Natural killer cell (primary cell): ENCODE measurements around the gene WDR49. TPM values are rescaled to one million over a fixed set of nuclear protein-coding genes. Genes with fewer than 3 reads are reported as not detected.

Experiments used
- ATAC-seq, 3 donors: fragments of 150-1000 bp in 2 of 3; fragments of 200-7000 bp in 1 of 3; cut with Tn5 transposase; 1 replicate in 1 of 3; 2 replicates in 2 of 3; pipeline ENCODE4 v1.10.0; 2021; ENCODE audit warnings: mild to moderate bottlenecking in 2 of 3, moderate library complexity in 2 of 3
- DNase-seq, 2 donors: peaks; one replicate each; pipeline versions ENCODE4 v3.0.0 to v3.0.0-alpha.2; 2013 to 2021; ENCODE audit warnings: mixed read lengths in 1 of 2
- H3K27ac ChIP-seq: one replicate; pipeline ENCODE4 v1.5.1; 2013; ENCODE audit warnings: mild to moderate bottlenecking, low read length
- H3K27me3 ChIP-seq: one replicate; pipeline ENCODE4 v1.6.1; 2013; ENCODE audit warnings: low read length; ENCODE audit not compliant: control insufficient read depth, insufficient read depth
- H3K36me3 ChIP-seq: one replicate; pipeline ENCODE4 v1.6.1; 2013; ENCODE audit warnings: low read length; ENCODE audit not compliant: control insufficient read depth, insufficient read depth
- H3K4me1 ChIP-seq: one replicate; pipeline ENCODE4 v1.6.1; 2013; ENCODE audit warnings: low read length; ENCODE audit not compliant: control insufficient read depth, insufficient read depth
- H3K4me3 ChIP-seq: one replicate; pipeline ENCODE4 v1.5.1; 2013; ENCODE audit warnings: low read length
- H3K9me3 ChIP-seq: one replicate; pipeline ENCODE4 v1.6.1; 2013; ENCODE audit warnings: low read length; ENCODE audit not compliant: control insufficient read depth, insufficient read depth
- H3K27ac Mint-ChIP-seq, 2 donors: one replicate each; pipeline ENCODE4 v1.8.0; 2022; ENCODE audit warnings: mild to moderate bottlenecking in 2 of 2, mixed read lengths in 2 of 2, moderate library complexity in 1 of 2
- H3K27me3 Mint-ChIP-seq, 2 donors: one replicate each; pipeline ENCODE4 v1.8.0; 2022; ENCODE audit warnings: low read depth in 2 of 2, mixed read lengths in 2 of 2
- H3K36me3 Mint-ChIP-seq: one replicate; pipeline ENCODE4 v1.8.0; 2022; ENCODE audit warnings: mixed read lengths
- H3K4me1 Mint-ChIP-seq, 2 donors: one replicate each; pipeline ENCODE4 v1.8.0; 2022; ENCODE audit warnings: mixed read lengths in 2 of 2
- H3K4me3 Mint-ChIP-seq: one replicate; pipeline ENCODE4 v1.8.0; 2022; ENCODE audit warnings: mild to moderate bottlenecking, moderate library complexity, mixed read lengths
- H3K9me3 Mint-ChIP-seq, 2 donors: one replicate each; pipeline ENCODE4 v1.8.0; 2022; ENCODE audit warnings: mixed read lengths in 2 of 2
- WGBS: methylation state at CpG from one replicate; pipeline ENCODE4 v1.1.7; 2013; ENCODE audit warnings: missing lambda C conversion rate; ENCODE audit not compliant: insufficient coverage; 5-methylcytosine and 5-hydroxymethylcytosine counted together
- intact Hi-C: fragments of 100-400 bp; cut with micrococcal nuclease; formaldehyde crosslinking; loops from one replicate; pipeline ENCODE4 v1.14.2; 2022
- total RNA-seq, 4 donors: library from RNA; stranded (reverse); fragments of 120-200 nt in 1 of 4; gene quantifications; one replicate each; pipeline versions ENCODE4 v1.2.3 to v1.2.4, GENCODE V29; 2013 to 2022
- TF ChIP-seq, protein P1 (sequence below): fragments of 200-600 bp; IDR thresholded peaks from one replicate; pipeline ENCODE4 v1.8.0; 2022; ENCODE audit warnings: antibody characterized with exemption

Gene WDR49
- total RNA-seq, 3 donors from 2014 or later (not counting 1 experiment from before 2014, with no cell fraction given) = 1.4 to 1.9 (median 1.5) TPM

- no peak for DNase-seq
- intact Hi-C loops = no loop called here
- Histone ChIP-seq H3K36me3 (no peaks in the 10 kb centered on the region), H3K9me3 (no peaks in the 10 kb centered on the region), H3K27me3 (no peaks in the 10 kb centered on the region), H3K27ac (no peak overlapping the region), H3K4me3 (no peak overlapping the region), H3K4me1 (no peaks in the 10 kb centered on the region)
- WGBS = 93% methylated on average over 3 of the region's 3 CpGs
- Mint-ChIP-seq H3K4me3 (no peak overlapping the region), H3K27me3 (no peaks in the 10 kb centered on the region), H3K4me1 (no peaks in the 10 kb centered on the region), H3K27ac (no peak overlapping the region), H3K36me3 (no peaks in the 10 kb centered on the region), H3K9me3 (no peaks in the 10 kb centered on the region)
- TF ChIP-seq, protein P1, sequence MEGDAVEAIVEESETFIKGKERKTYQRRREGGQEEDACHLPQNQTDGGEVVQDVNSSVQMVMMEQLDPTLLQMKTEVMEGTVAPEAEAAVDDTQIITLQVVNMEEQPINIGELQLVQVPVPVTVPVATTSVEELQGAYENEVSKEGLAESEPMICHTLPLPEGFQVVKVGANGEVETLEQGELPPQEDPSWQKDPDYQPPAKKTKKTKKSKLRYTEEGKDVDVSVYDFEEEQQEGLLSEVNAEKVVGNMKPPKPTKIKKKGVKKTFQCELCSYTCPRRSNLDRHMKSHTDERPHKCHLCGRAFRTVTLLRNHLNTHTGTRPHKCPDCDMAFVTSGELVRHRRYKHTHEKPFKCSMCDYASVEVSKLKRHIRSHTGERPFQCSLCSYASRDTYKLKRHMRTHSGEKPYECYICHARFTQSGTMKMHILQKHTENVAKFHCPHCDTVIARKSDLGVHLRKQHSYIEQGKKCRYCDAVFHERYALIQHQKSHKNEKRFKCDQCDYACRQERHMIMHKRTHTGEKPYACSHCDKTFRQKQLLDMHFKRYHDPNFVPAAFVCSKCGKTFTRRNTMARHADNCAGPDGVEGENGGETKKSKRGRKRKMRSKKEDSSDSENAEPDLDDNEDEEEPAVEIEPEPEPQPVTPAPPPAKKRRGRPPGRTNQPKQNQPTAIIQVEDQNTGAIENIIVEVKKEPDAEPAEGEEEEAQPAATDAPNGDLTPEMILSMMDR = no peak
- ATAC-seq = no peak
Measured at GRCh38 chr3:167469381-167469780, 184.4 kb downstream of the WDR49 start.

GRCh38 chr3:167467848-167468611 is 185.7 kb downstream of the WDR49 start:
- no peak for DNase-seq
- Mint-ChIP-seq H3K4me1 (no peaks in the 10 kb centered on the region), H3K9me3 (no peaks in the 10 kb centered on the region), H3K27me3 (no peaks in the 10 kb centered on the region), H3K27ac (no peak overlapping the region), H3K4me3 (no peak overlapping the region), H3K36me3 (no peaks in the 10 kb centered on the region)
- Histone ChIP-seq H3K27me3 (no peaks in the 10 kb centered on the region), H3K4me3 (no peak overlapping the region), H3K27ac (no peak overlapping the region), H3K36me3 (no peaks in the 10 kb centered on the region), H3K4me1 (no peaks in the 10 kb centered on the region), H3K9me3 (no peaks in the 10 kb centered on the region)
- TF ChIP-seq, protein P1 = no peak
- 85% methylated on average over 4 of the region's 5 CpGs for WGBS
- ATAC-seq = no peak
- intact Hi-C loops = no loop called here

GRCh38 chr3:167466966-167467365 is 186.8 kb downstream of the WDR49 start:
- H3K4me1 ChIP-seq = no peaks in the 10 kb centered on the region
- no peaks in the 10 kb centered on the region for H3K4me1 Mint-ChIP-seq
- no peaks in the 10 kb centered on the region for H3K27me3 Mint-ChIP-seq
- no peak for ATAC-seq
- H3K9me3 ChIP-seq = no peaks in the 10 kb centered on the region
- H3K36me3 Mint-ChIP-seq = no peaks in the 10 kb centered on the region
- no peak overlapping the region for H3K27ac Mint-ChIP-seq
- no peaks in the 10 kb centered on the region for H3K27me3 ChIP-seq
- H3K36me3 ChIP-seq = no peaks in the 10 kb centered on the region
- TF ChIP-seq, protein P1 = no peak
- no peak for DNase-seq
- H3K4me3 ChIP-seq = no peak overlapping the region
- intact Hi-C loops = no loop called here
- H3K4me3 Mint-ChIP-seq = no peak overlapping the region
- H3K9me3 Mint-ChIP-seq = no peaks in the 10 kb centered on the region
- H3K27ac ChIP-seq = no peak overlapping the region
